NB4 (cell line): ENCODE results near the gene ANKRD18A.
"Not testable (repeated sequence)": the region's sequence is repeated elsewhere in the genome, so short reads cannot be mapped to it uniquely, and the experiment has no call there.

Experiments
- MYC ChIP-seq: IDR thresholded peaks from 2 replicates; pipeline ENCODE4 v1.6.1; 2011; ENCODE audit warnings: low read depth, low read length
- POLR2A ChIP-seq: IDR thresholded peaks from 2 replicates; pipeline ENCODE4 v1.6.1; 2011; ENCODE audit warnings: mild to moderate bottlenecking; ENCODE audit not compliant: insufficient read length; ENCODE audit errors: extremely low read depth
- TF ChIP-seq, protein P1 (sequence below): IDR thresholded peaks from one replicate; pipeline ENCODE4 v1.5.1; 2012; ENCODE audit warnings: low read depth, low read length

GRCh38 chr9:38595117-38595516 lies 25.3 kb downstream of the ANKRD18A start:
- TF ChIP-seq, protein P1, sequence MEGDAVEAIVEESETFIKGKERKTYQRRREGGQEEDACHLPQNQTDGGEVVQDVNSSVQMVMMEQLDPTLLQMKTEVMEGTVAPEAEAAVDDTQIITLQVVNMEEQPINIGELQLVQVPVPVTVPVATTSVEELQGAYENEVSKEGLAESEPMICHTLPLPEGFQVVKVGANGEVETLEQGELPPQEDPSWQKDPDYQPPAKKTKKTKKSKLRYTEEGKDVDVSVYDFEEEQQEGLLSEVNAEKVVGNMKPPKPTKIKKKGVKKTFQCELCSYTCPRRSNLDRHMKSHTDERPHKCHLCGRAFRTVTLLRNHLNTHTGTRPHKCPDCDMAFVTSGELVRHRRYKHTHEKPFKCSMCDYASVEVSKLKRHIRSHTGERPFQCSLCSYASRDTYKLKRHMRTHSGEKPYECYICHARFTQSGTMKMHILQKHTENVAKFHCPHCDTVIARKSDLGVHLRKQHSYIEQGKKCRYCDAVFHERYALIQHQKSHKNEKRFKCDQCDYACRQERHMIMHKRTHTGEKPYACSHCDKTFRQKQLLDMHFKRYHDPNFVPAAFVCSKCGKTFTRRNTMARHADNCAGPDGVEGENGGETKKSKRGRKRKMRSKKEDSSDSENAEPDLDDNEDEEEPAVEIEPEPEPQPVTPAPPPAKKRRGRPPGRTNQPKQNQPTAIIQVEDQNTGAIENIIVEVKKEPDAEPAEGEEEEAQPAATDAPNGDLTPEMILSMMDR: not testable (repeated sequence)
- not testable (repeated sequence) for TF ChIP-seq MYC, POLR2A
